ENCODE data around the gene DCAF11.

- TF ChIP-seq, protein P1, sequence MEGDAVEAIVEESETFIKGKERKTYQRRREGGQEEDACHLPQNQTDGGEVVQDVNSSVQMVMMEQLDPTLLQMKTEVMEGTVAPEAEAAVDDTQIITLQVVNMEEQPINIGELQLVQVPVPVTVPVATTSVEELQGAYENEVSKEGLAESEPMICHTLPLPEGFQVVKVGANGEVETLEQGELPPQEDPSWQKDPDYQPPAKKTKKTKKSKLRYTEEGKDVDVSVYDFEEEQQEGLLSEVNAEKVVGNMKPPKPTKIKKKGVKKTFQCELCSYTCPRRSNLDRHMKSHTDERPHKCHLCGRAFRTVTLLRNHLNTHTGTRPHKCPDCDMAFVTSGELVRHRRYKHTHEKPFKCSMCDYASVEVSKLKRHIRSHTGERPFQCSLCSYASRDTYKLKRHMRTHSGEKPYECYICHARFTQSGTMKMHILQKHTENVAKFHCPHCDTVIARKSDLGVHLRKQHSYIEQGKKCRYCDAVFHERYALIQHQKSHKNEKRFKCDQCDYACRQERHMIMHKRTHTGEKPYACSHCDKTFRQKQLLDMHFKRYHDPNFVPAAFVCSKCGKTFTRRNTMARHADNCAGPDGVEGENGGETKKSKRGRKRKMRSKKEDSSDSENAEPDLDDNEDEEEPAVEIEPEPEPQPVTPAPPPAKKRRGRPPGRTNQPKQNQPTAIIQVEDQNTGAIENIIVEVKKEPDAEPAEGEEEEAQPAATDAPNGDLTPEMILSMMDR (IDR thresholded peaks at IDR 0.05; ENCODE audit: insufficient read depth, low read depth, low read length) = no peak
- TF ChIP-seq EZH2 (IDR thresholded peaks at IDR 0.05; ENCODE audit: insufficient read depth, low read length) = no peak
Observed at GRCh38 chr14:24135834-24136683, 21.5 kb downstream of the DCAF11 start, which contains the start of gene PSME1.

Measured in astrocyte (in vitro differentiated cells and primary cell).